SK-N-SH (cell line): Measurements from ENCODE around the gene RAB3C. TPM values are rescaled to one million over a fixed set of nuclear protein-coding genes. Genes with fewer than 3 reads are reported as not detected.
A peak's percentile ranks its signal among the peaks of the same experiment; 100 is the strongest.

Experiments used
- CTCF ChIA-PET: fragments of 300-600, 350-600 bp; formaldehyde crosslinking; extraction: SDS; loops from one replicate; lab custom pipeline; 2021; lab: Yijun Ruan, JAX
- POLR2A ChIA-PET: fragments of 350-600 bp; sonication (Branson Sonifier 250); formaldehyde crosslinking; extraction: SDS; loops from one replicate; lab custom pipeline; 2020; ENCODE audit warnings: antibody characterized with exemption, inconsistent platforms; lab: Yijun Ruan, JAX
- DNase-seq: peaks from one replicate; pipeline ENCODE4 v3.0.0; 2012
- H2AFZ ChIP-seq: fragments of 200-600 bp; sonication (generic); 2 replicates; pipeline ENCODE4 v1.8.1; 2016; ENCODE audit warnings: antibody characterized with exemption, mild to moderate bottlenecking, low read depth
- H3F3A ChIP-seq: fragments of 200-600 bp; sonication (generic); replicated peaks from 2 replicates; pipeline ENCODE3; 2016; ENCODE audit warnings: antibody characterized with exemption, mild to moderate bottlenecking; ENCODE audit not compliant: insufficient read depth
- H3K27ac ChIP-seq, 2 experiments: fragments of 200-500 bp in 1 of 2; fragments of 200-600 bp in 1 of 2; sonication (Bioruptor generic) in 1 of 2; sonication (generic), shearing (Covaris generic) in 1 of 2; 2 replicates each; pipeline versions ENCODE4 v1.5.1 to v1.6.1; 2014 to 2016; ENCODE audit warnings: low read depth in 2 of 2, inconsistent platforms in 1 of 2, low read length in 1 of 2, mild to moderate bottlenecking in 1 of 2, mixed read lengths in 1 of 2
- H3K27me3 ChIP-seq: fragments of 200-600 bp; sonication (generic), shearing (Covaris generic); 2 replicates; pipeline ENCODE4 v1.6.1; 2016; ENCODE audit warnings: mixed run types; ENCODE audit not compliant: insufficient read depth
- H3K36me3 ChIP-seq, 2 experiments: fragments of 200-500 bp in 1 of 2; fragments of 200-600 bp in 1 of 2; sonication (Bioruptor generic) in 1 of 2; sonication (generic) in 1 of 2; replicated peaks in 1 of 2; 2 replicates each; pipeline versions ENCODE3 to v1.5.1; 2014 to 2016; ENCODE audit warnings: low read length in 1 of 2, mild to moderate bottlenecking in 1 of 2; ENCODE audit not compliant: insufficient read depth in 2 of 2, control insufficient read depth in 1 of 2
- H3K4me1 ChIP-seq, 2 experiments: fragments of 200-500 bp in 1 of 2; fragments of 200-600 bp in 1 of 2; sonication (Bioruptor generic) in 1 of 2; sonication (generic), shearing (Covaris generic) in 1 of 2; 2 replicates each; pipeline versions ENCODE4 v1.5.1 to v1.6.1; 2014 to 2016; ENCODE audit warnings: low read depth in 1 of 2, low read length in 1 of 2, mixed run types in 1 of 2; ENCODE audit not compliant: insufficient read depth in 2 of 2, control insufficient read depth in 1 of 2
- H3K4me2 ChIP-seq: fragments of 200-600 bp; sonication (generic), shearing (Covaris generic); 2 replicates; pipeline ENCODE4 v1.6.1; 2017; ENCODE audit warnings: mixed run types
- H3K4me3 ChIP-seq, 2 experiments: fragments of 200-500 bp in 1 of 2; fragments of 200-600 bp in 1 of 2; sonication (Bioruptor generic) in 1 of 2; sonication (generic), shearing (Covaris generic) in 1 of 2; 2 replicates each; pipeline versions ENCODE4 v1.5.1 to v1.8.1; 2014 to 2016; ENCODE audit warnings: low read depth in 2 of 2, inconsistent platforms in 1 of 2, low read length in 1 of 2, mild to moderate bottlenecking in 1 of 2, mixed read lengths in 1 of 2, moderate library complexity in 1 of 2
- H3K79me2 ChIP-seq: fragments of 200-600 bp; sonication (generic); 2 replicates; pipeline ENCODE4 v1.8.1; 2017; ENCODE audit warnings: mild to moderate bottlenecking; ENCODE audit not compliant: insufficient read depth
- H3K9ac ChIP-seq: fragments of 200-600 bp; sonication (generic); 2 replicates; pipeline ENCODE4 v1.6.1; 2017; ENCODE audit warnings: mixed run types
- H3K9me2 ChIP-seq: fragments of 200-600 bp; sonication (generic); 2 replicates; pipeline ENCODE4 v1.6.1; 2017; ENCODE audit warnings: mixed run types
- H3K9me3 ChIP-seq: fragments of 200-600 bp; sonication (generic); 2 replicates; pipeline ENCODE4 v1.6.1; 2017; ENCODE audit warnings: mixed run types, mild to moderate bottlenecking, moderate library complexity
- H4K20me1 ChIP-seq: fragments of 200-600 bp; sonication (generic); 2 replicates; pipeline ENCODE4 v1.6.1; 2017; ENCODE audit warnings: mild to moderate bottlenecking, mixed run types; ENCODE audit not compliant: insufficient read depth
- CHD2 ChIP-seq: fragments of 150-350 bp; IDR thresholded peaks from 2 replicates; pipeline ENCODE4 v1.6.1; 2018; ENCODE audit warnings: low read length; ENCODE audit not compliant: partially characterized antibody
- ELF1 ChIP-seq: IDR thresholded peaks from 2 replicates; pipeline ENCODE4 v1.4.0; 2012
- EP300 ChIP-seq, 2 experiments: IDR thresholded peaks; 2 replicates each; pipeline versions ENCODE4 v1.4.0 to v1.6.1; 2012; ENCODE audit warnings: borderline replicate concordance in 1 of 2, low read depth in 1 of 2, low read length in 1 of 2
- EZH2phosphoT487 ChIP-seq: fragments of 200-600 bp; sonication (generic); IDR thresholded peaks from 2 replicates; pipeline ENCODE4 v1.6.1; 2017; ENCODE audit warnings: low read depth, mixed run types, mild to moderate bottlenecking, antibody characterized with exemption, moderate library complexity, borderline replicate concordance
- FOSL2 ChIP-seq: IDR thresholded peaks from 2 replicates; pipeline ENCODE4 v1.4.0; 2012; ENCODE audit warnings: low read depth, mild to moderate bottlenecking, moderate library complexity, borderline replicate concordance
- FOXM1 ChIP-seq: IDR thresholded peaks from 2 replicates; pipeline ENCODE4 v1.4.0; 2012; ENCODE audit warnings: low read depth, mild to moderate bottlenecking
- GABPA ChIP-seq: IDR thresholded peaks from 2 replicates; pipeline ENCODE4 v1.4.0; 2012; ENCODE audit warnings: low read depth, mild to moderate bottlenecking
- GATA2 ChIP-seq: sonication (generic); formaldehyde crosslinking; IDR thresholded peaks from 2 replicates; pipeline ENCODE4 v1.5.0; 2020; ENCODE audit warnings: mild to moderate bottlenecking, missing genetic modification reagents
- MEF2A ChIP-seq: IDR thresholded peaks from 2 replicates; pipeline ENCODE4 v1.4.0; 2012; ENCODE audit warnings: low read depth, borderline replicate concordance
- MXI1 ChIP-seq: IDR thresholded peaks from 2 replicates; pipeline ENCODE4 v1.6.1; 2012; ENCODE audit warnings: mild to moderate bottlenecking, low read depth, low read length, improper control_type of control experiment
- NFIC ChIP-seq: IDR thresholded peaks from 2 replicates; pipeline ENCODE4 v1.4.0; 2012; ENCODE audit warnings: borderline replicate concordance
- POLR2AphosphoS5 ChIP-seq: IDR thresholded peaks from 2 replicates; pipeline ENCODE4 v1.6.1; 2012; ENCODE audit warnings: low read depth, low read length
- RAD21 ChIP-seq: IDR thresholded peaks from 2 replicates; pipeline ENCODE4 v1.6.1; 2012; ENCODE audit warnings: mild to moderate bottlenecking, low read length
- RCOR1 ChIP-seq: fragments of 150-350 bp; IDR thresholded peaks from 2 replicates; pipeline ENCODE4 v1.6.1; 2017; ENCODE audit warnings: antibody characterized with exemption, low read length
- SIN3A ChIP-seq: IDR thresholded peaks from 2 replicates; pipeline ENCODE4 v1.6.1; 2012; ENCODE audit warnings: low read depth, mild to moderate bottlenecking, low read length, moderate library complexity, borderline replicate concordance
- SMC3 ChIP-seq: IDR thresholded peaks from 2 replicates; pipeline ENCODE4 v1.6.1; 2012; ENCODE audit warnings: low read depth, low read length, improper control_type of control experiment
- TCF12 ChIP-seq: IDR thresholded peaks from 2 replicates; pipeline ENCODE4 v1.4.0; 2012
- TEAD4 ChIP-seq: IDR thresholded peaks from 2 replicates; pipeline ENCODE4 v1.4.0; 2012; ENCODE audit warnings: mild to moderate bottlenecking, borderline replicate concordance; ENCODE audit not compliant: insufficient read depth
- YY1 ChIP-seq: IDR thresholded peaks from 2 replicates; pipeline ENCODE4 v1.4.0; 2012; ENCODE audit warnings: low read depth, mild to moderate bottlenecking
- WGBS: methylation state at CpG from one replicate; pipeline ENCODE4 v1.1.6; 2017; ENCODE audit warnings: low lambda C conversion rate; 5-methylcytosine and 5-hydroxymethylcytosine counted together
- polyA plus RNA-seq, 3 experiments: library from polyadenylated mRNA; depleted of rRNA; stranded (reverse); fragments of >200 nt; gene quantifications; 2 replicates each; pipeline ENCODE4 v1.2.3, GENCODE V29; 2012
- TF ChIP-seq, protein P1 (sequence below): IDR thresholded peaks from 2 replicates; pipeline ENCODE4 v1.6.1; 2012; ENCODE audit warnings: mild to moderate bottlenecking, low read depth, low read length, moderate library complexity
- TF ChIP-seq, protein P2 (sequence below): IDR thresholded peaks from 2 replicates; pipeline ENCODE4 v1.4.0; 2012; ENCODE audit warnings: low read depth, borderline replicate concordance
- TF ChIP-seq, protein P3 (sequence below): fragments of 200-600 bp; sonication (generic); IDR thresholded peaks from 2 replicates; pipeline ENCODE4 v1.6.1; 2017; ENCODE audit warnings: antibody characterized with exemption, mild to moderate bottlenecking, moderate library complexity
- TF ChIP-seq, protein P4 (sequence below): IDR thresholded peaks from 2 replicates; pipeline ENCODE4; 2012
- TF ChIP-seq, protein P5 (sequence below): fragments of 150-350 bp; IDR thresholded peaks from 2 replicates; pipeline ENCODE4 v1.6.1; 2016; ENCODE audit warnings: mild to moderate bottlenecking, low read depth, low read length
- TF ChIP-seq, protein P6 (sequence below): fragments of 150-350 bp; IDR thresholded peaks from 2 replicates; pipeline ENCODE4 v1.6.1; 2017; ENCODE audit warnings: antibody characterized with exemption, low read length, low read depth, borderline replicate concordance

RAB3C gene
- polyA plus RNA-seq, 1 of the 3 experiments (the other 2 are of a cell fraction), result 0.03 TPM

DNA sequence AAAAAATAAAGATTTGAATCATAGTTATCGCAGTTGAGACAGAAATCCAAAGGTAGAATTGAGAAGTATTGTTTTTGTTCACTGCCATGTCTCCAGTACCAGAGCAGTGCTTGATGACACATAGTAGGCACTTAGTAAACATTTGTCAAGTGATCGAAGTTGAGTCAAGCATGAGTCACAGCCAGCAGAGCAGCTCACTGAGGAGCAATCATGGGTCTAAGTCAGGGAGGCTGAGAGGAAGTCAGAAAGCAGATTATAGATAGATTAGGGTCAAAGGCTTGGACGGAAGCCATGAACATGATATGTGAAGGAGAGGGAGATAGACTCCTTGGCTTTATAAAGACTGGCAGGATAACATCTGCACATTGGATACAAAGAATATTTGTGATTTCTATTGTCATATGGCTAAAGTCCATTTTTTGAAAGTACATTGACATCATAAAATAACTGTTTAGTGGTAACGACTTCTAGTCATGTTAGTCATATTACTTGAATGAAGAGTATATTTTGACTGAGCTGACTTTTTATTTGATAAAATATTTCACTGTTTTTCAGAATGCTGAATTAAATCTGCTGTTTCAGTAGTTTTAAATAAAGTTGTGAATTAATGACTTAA lies 168.5 kb downstream of the RAB3C start:
- DNase-seq, result peak; percentile 4
- Histone ChIP-seq H3K4me3 (no peak overlapping the region), H3K4me2 (no peak overlapping the region), H2AFZ (no peak overlapping the region), H3K27ac (0 out of 4 replicates have a peak overlapping the region, but pooled peaks of 1 of the 2 experiments have one; percentile 7), H3K27me3 (no peaks in the 10 kb centered on the region), H3K36me3 (no peaks in the 10 kb centered on the region), H4K20me1 (no peaks in the 10 kb centered on the region), H3K9me3 (no peaks in the 10 kb centered on the region), H3K9ac (no peak overlapping the region), H3K4me1 (peaks cover 0 to 10% of the 10 kb centered on the region in 2 experiments; a peak in 2 of 4 replicates), H3K9me2 (no peaks in the 10 kb centered on the region; the same call in 1 of the 2 replicates), H3F3A (peaks cover 4% of the 10 kb centered on the region), H3K79me2 (no peaks in the 10 kb centered on the region)
- 35% methylated on average over 4 of the region's 4 CpGs for WGBS
- ChIA-PET POLR2A (no interaction called here), CTCF (interaction anchor here (1.3 kb wide), 1 partner anchor 253 kb away, joined by 3 read pairs; no protein-coding TSS in a partner anchor)
- peak; percentile 56 for TF ChIP-seq NFIC
- TF ChIP-seq EP300 (IDR thresholded peaks at IDR 0.05; ENCODE audit: borderline replicate concordance in 1 of 2, low read depth in 1 of 2, low read length in 1 of 2), result peak in 1 of 2 experiments; percentile 21; a peak in 1 of 4 replicates
- TF ChIP-seq RAD21, result no peak
- TF ChIP-seq ELF1, result no peak
- no peak for TF ChIP-seq GATA2 (CRISPR knock-in tag)
- no peak for TF ChIP-seq CHD2
- no peak for TF ChIP-seq TEAD4
- TF ChIP-seq FOSL2, result peak; percentile 54; the same call in 1 of the 2 replicates
- TF ChIP-seq MEF2A, result no peak
- TF ChIP-seq, protein P1, sequence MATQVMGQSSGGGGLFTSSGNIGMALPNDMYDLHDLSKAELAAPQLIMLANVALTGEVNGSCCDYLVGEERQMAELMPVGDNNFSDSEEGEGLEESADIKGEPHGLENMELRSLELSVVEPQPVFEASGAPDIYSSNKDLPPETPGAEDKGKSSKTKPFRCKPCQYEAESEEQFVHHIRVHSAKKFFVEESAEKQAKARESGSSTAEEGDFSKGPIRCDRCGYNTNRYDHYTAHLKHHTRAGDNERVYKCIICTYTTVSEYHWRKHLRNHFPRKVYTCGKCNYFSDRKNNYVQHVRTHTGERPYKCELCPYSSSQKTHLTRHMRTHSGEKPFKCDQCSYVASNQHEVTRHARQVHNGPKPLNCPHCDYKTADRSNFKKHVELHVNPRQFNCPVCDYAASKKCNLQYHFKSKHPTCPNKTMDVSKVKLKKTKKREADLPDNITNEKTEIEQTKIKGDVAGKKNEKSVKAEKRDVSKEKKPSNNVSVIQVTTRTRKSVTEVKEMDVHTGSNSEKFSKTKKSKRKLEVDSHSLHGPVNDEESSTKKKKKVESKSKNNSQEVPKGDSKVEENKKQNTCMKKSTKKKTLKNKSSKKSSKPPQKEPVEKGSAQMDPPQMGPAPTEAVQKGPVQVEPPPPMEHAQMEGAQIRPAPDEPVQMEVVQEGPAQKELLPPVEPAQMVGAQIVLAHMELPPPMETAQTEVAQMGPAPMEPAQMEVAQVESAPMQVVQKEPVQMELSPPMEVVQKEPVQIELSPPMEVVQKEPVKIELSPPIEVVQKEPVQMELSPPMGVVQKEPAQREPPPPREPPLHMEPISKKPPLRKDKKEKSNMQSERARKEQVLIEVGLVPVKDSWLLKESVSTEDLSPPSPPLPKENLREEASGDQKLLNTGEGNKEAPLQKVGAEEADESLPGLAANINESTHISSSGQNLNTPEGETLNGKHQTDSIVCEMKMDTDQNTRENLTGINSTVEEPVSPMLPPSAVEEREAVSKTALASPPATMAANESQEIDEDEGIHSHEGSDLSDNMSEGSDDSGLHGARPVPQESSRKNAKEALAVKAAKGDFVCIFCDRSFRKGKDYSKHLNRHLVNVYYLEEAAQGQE, result no peak
- TF ChIP-seq MXI1, result no peak
- TF ChIP-seq YY1, result no peak
- TF ChIP-seq TCF12, result 0 out of 2 replicates have a peak, but pooled peaks have one; percentile 32
- TF ChIP-seq SMC3, result no peak
- no peak for TF ChIP-seq SIN3A
- TF ChIP-seq RCOR1, result no peak
- TF ChIP-seq EZH2phosphoT487, result no peak
- TF ChIP-seq, protein P2, sequence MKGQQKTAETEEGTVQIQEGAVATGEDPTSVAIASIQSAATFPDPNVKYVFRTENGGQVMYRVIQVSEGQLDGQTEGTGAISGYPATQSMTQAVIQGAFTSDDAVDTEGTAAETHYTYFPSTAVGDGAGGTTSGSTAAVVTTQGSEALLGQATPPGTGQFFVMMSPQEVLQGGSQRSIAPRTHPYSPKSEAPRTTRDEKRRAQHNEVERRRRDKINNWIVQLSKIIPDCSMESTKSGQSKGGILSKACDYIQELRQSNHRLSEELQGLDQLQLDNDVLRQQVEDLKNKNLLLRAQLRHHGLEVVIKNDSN, result no peak
- TF ChIP-seq, protein P3, sequence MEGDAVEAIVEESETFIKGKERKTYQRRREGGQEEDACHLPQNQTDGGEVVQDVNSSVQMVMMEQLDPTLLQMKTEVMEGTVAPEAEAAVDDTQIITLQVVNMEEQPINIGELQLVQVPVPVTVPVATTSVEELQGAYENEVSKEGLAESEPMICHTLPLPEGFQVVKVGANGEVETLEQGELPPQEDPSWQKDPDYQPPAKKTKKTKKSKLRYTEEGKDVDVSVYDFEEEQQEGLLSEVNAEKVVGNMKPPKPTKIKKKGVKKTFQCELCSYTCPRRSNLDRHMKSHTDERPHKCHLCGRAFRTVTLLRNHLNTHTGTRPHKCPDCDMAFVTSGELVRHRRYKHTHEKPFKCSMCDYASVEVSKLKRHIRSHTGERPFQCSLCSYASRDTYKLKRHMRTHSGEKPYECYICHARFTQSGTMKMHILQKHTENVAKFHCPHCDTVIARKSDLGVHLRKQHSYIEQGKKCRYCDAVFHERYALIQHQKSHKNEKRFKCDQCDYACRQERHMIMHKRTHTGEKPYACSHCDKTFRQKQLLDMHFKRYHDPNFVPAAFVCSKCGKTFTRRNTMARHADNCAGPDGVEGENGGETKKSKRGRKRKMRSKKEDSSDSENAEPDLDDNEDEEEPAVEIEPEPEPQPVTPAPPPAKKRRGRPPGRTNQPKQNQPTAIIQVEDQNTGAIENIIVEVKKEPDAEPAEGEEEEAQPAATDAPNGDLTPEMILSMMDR, result no peak
- TF ChIP-seq, protein P4, sequence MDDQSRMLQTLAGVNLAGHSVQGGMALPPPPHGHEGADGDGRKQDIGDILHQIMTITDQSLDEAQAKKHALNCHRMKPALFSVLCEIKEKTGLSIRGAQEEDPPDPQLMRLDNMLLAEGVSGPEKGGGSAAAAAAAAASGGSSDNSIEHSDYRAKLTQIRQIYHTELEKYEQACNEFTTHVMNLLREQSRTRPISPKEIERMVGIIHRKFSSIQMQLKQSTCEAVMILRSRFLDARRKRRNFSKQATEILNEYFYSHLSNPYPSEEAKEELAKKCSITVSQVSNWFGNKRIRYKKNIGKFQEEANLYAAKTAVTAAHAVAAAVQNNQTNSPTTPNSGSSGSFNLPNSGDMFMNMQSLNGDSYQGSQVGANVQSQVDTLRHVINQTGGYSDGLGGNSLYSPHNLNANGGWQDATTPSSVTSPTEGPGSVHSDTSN, result no peak
- TF ChIP-seq, protein P5, sequence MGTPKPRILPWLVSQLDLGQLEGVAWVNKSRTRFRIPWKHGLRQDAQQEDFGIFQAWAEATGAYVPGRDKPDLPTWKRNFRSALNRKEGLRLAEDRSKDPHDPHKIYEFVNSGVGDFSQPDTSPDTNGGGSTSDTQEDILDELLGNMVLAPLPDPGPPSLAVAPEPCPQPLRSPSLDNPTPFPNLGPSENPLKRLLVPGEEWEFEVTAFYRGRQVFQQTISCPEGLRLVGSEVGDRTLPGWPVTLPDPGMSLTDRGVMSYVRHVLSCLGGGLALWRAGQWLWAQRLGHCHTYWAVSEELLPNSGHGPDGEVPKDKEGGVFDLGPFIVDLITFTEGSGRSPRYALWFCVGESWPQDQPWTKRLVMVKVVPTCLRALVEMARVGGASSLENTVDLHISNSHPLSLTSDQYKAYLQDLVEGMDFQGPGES, result no peak
- TF ChIP-seq FOXM1, result no peak
- TF ChIP-seq, protein P6, sequence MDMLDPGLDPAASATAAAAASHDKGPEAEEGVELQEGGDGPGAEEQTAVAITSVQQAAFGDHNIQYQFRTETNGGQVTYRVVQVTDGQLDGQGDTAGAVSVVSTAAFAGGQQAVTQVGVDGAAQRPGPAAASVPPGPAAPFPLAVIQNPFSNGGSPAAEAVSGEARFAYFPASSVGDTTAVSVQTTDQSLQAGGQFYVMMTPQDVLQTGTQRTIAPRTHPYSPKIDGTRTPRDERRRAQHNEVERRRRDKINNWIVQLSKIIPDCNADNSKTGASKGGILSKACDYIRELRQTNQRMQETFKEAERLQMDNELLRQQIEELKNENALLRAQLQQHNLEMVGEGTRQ, result no peak
- TF ChIP-seq GABPA, result no peak
- no peak for TF ChIP-seq POLR2AphosphoS5
